Mucosa of descending colon (tissue), 3 donors: Measurements from ENCODE around the gene ATG101. TPM values are rescaled to one million over a fixed set of nuclear protein-coding genes. Genes with fewer than 3 reads are reported as not detected.

Experiments used
- ATAC-seq: fragments of 200-7000 bp; cut with Tn5 transposase; one replicate; pipeline ENCODE4 v1.9.1; 2020; ENCODE audit warnings: mild to moderate bottlenecking, moderate library complexity
- DNase-seq, 3 donors: peaks; one replicate each; pipeline ENCODE4 v3.0.0-alpha.2; 2020
- H3K36me3 ChIP-seq: fragments of 200-600 bp; one replicate; pipeline ENCODE4 v1.8.0; 2021; ENCODE audit warnings: low read depth, mild to moderate bottlenecking
- H3K4me1 ChIP-seq: fragments of 200-600 bp; one replicate; pipeline ENCODE4 v1.8.0; 2021; ENCODE audit warnings: low read depth, mild to moderate bottlenecking
- H3K4me3 ChIP-seq: fragments of 200-600 bp; one replicate; pipeline ENCODE4 v1.8.0; 2021; ENCODE audit warnings: mild to moderate bottlenecking
- H3K9me3 ChIP-seq: fragments of 200-600 bp; one replicate; pipeline ENCODE4 v1.8.0; 2021; ENCODE audit warnings: mild to moderate bottlenecking
- intact Hi-C, 2 donors: fragments of 100-400 bp; cut with DNase I in 1 of 2; cut with micrococcal nuclease in 1 of 2; formaldehyde crosslinking; loops; one replicate each; pipeline versions ENCODE4 v1.11.0 to v1.11.1; 2022; cut with DNase I, micrococcal nuclease
- total RNA-seq, 3 donors: library from RNA; stranded (reverse); fragmentation: NEBNext Ultra II Directional in 2 of 3; extraction: Animal tissue kit (Norgen Biotek cat#: 25700) in 2 of 3; gene quantifications; one replicate each; pipeline versions ENCODE4 v1.2.1 to v1.2.4, GENCODE V29; 2021 to 2023
- TF ChIP-seq, protein P1 (sequence below): fragments of 200-600 bp; IDR thresholded peaks from one replicate; pipeline ENCODE4 v1.8.0; 2022; ENCODE audit warnings: antibody characterized with exemption, mild to moderate bottlenecking
- donor health status: DM: no; HTN: no; CAD: no; lungs with moderate emphysema.
- donor health status: DM: no; HTN: no; CAD: no.
- donor health status: DM: no; HTN: yes; CAD: no.

Gene ATG101
- total RNA-seq, 3 donors from 2014 or later, result 30.1 to 37.5 (median 33.0) TPM

- Histone ChIP-seq H3K4me1 (peaks cover 5% of the 10 kb centered on the region), H3K9me3 (no peaks in the 10 kb centered on the region), H3K4me3 (no peak overlapping the region), H3K36me3 (no peaks in the 10 kb centered on the region)
- TF ChIP-seq, protein P1, sequence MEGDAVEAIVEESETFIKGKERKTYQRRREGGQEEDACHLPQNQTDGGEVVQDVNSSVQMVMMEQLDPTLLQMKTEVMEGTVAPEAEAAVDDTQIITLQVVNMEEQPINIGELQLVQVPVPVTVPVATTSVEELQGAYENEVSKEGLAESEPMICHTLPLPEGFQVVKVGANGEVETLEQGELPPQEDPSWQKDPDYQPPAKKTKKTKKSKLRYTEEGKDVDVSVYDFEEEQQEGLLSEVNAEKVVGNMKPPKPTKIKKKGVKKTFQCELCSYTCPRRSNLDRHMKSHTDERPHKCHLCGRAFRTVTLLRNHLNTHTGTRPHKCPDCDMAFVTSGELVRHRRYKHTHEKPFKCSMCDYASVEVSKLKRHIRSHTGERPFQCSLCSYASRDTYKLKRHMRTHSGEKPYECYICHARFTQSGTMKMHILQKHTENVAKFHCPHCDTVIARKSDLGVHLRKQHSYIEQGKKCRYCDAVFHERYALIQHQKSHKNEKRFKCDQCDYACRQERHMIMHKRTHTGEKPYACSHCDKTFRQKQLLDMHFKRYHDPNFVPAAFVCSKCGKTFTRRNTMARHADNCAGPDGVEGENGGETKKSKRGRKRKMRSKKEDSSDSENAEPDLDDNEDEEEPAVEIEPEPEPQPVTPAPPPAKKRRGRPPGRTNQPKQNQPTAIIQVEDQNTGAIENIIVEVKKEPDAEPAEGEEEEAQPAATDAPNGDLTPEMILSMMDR, result no peak
- ATAC-seq, result no peak
- no peak for DNase-seq
- intact Hi-C loops, result no loop called here
Measured at GRCh38 chr12:52123487-52124186, 53.9 kb downstream of the ATG101 start.

- ATAC-seq, result no peak
- no peak for DNase-seq
- no peaks in the 10 kb centered on the region for H3K9me3 ChIP-seq
- no peak overlapping the region for H3K4me3 ChIP-seq
- intact Hi-C loops, result no loop called here
- TF ChIP-seq, protein P1, result no peak
- no peaks in the 10 kb centered on the region for H3K4me1 ChIP-seq
- no peaks in the 10 kb centered on the region for H3K36me3 ChIP-seq
Measured at GRCh38 chr12:52125476-52125900, 55.7 kb downstream of the ATG101 start.

DNA sequence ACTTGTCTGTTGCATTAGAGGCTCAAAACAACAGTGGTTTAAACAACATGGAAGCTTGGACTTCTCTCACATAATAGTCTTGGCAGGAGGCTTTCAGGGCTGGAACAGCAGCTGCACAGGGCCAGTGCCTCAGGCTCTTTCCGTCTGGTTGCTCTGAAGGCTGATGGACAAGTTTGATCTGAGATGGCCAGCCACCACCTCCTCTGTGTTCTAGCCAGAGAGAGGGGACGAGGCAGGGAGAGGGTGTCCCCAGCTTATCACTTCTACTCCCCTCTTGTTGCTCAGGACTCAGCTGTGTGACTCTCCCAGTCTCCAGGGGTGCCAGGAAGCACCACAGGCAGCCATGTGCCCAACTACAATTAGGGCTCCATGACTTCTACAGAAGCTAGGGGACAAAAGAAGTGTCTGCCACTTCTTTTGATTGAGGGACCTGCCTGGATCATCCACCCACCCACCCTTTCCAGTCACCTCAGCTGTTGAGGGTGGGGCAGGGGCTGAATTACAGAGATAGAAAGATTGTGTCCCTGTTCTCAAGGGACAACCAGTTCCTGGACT, 56.3 kb downstream of the ATG101 start:
- H3K4me3 ChIP-seq, result no peak overlapping the region
- H3K4me1 ChIP-seq, result no peaks in the 10 kb centered on the region
- no peak for DNase-seq
- no peaks in the 10 kb centered on the region for H3K9me3 ChIP-seq
- no peaks in the 10 kb centered on the region for H3K36me3 ChIP-seq
- intact Hi-C loops, result no loop called here
- no peak for ATAC-seq
- TF ChIP-seq, protein P1, result no peak

Other genes with a start within 250 kb of the ATG101 start
- under 1 TPM; 0.26 to 0.44 (median 0.34) TPM for gene FIGNL2, start 221.3 kb upstream of the ATG101 start, total RNA-seq
- gene ANKRD33, start 181.9 kb upstream of the ATG101 start, total RNA-seq, result under 1 TPM in 1 of 3 donors, not detected in 2; 0.46 TPM
- 100 to 1,000 TPM; 132 to 261 (median 247) TPM for gene ACVRL1, start 162.5 kb upstream of the ATG101 start, total RNA-seq
- 10 to 100 TPM; 42.4 to 95.7 (median 77.3) TPM for gene ACVR1B, start 118.3 kb upstream of the ATG101 start, total RNA-seq
- 10 to 100 TPM in 2 of 3 donors, 1 to 10 TPM in 1; 9.4 to 19.6 (median 13.8) TPM for gene TAMALIN, start 63.0 kb upstream of the ATG101 start, total RNA-seq
- 100 to 1,000 TPM in 1 of 3 donors, 10 to 100 TPM in 2; 16.2 to 123 (median 44.6) TPM for gene NR4A1, start 18.5 kb upstream of the ATG101 start, total RNA-seq
- gene SMIM41, start 9.7 kb downstream of the ATG101 start, total RNA-seq, result under 1 TPM in 2 of 3 donors, not detected in 1; 0.32 to 0.41 TPM
- under 1 TPM in 1 of 3 donors, not detected in 2; 0.06 TPM for gene KRT80, start 122.0 kb downstream of the ATG101 start, total RNA-seq
- 1 to 10 TPM; 1.0 to 6.4 (median 1.7) TPM for gene KRT7, start 163.3 kb downstream of the ATG101 start, total RNA-seq
- gene KRT86, start 204.7 kb downstream of the ATG101 start, total RNA-seq, result under 1 TPM in 2 of 3 donors, not detected in 1; 0.35 to 0.58 TPM
- gene KRT81, start 221.6 kb downstream of the ATG101 start, total RNA-seq, result not detected